ENCODE data around the gene SH2D6. TPM values are rescaled to one million over a fixed set of nuclear protein-coding genes. Genes with fewer than 3 reads are reported as not detected.
A peak's percentile ranks its signal among the peaks of the same experiment; 100 is the strongest.

The SH2D6 gene
- total and polyA plus RNA-seq, 9 of the 15 experiments (the other 6 are each of a cell fraction or from before 2014, with no cell fraction given): 0.07 to 0.76 (median 0.33) TPM; not detected in 2

GRCh38 chr2:85419009-85419675 lies 628 bp downstream of the SH2D6 start (continued):
- TF ChIP-seq MTA1 (IDR thresholded peaks at IDR 0.05; ENCODE audit: borderline replicate concordance) (0 out of 2 replicates have a peak, but pooled peaks have one; percentile 22), C11orf30 (IDR thresholded peaks at IDR 0.05; ENCODE audit: low read depth) (no peak), ZZZ3 (IDR thresholded peaks at IDR 0.05) (no peak), ZNF232 (CRISPR knock-in tag; IDR thresholded peaks at IDR 0.05) (no peak), PHTF2 (CRISPR knock-in tag; IDR thresholded peaks at IDR 0.05) (no peak), ZNF583 (CRISPR knock-in tag; IDR thresholded peaks at IDR 0.05) (peak; percentile 28; the same call in 1 of the 2 replicates), KDM5B (IDR thresholded peaks at IDR 0.05; ENCODE audit: insufficient replicate concordance, low read depth, low read length) (peak; percentile 26), CEBPZ (IDR thresholded peaks at IDR 0.05; ENCODE audit: borderline replicate concordance, low read depth, low read length) (no peak), ZBTB11 (CRISPR knock-in tag; IDR thresholded peaks at IDR 0.05) (no peak), ZNF507 (tag; conservative IDR thresholded peaks at IDR 0.05) (no peak), RREB1 (CRISPR knock-in tag; IDR thresholded peaks at IDR 0.05) (no peak)

All from K562 (cell line).